Activated CD4-positive, alpha-beta memory T cell treated with anti-CD3 and anti-CD28 coated beads for 36 hours (primary cell): ENCODE measurements around the gene PKD2. TPM values are rescaled to one million over a fixed set of nuclear protein-coding genes. Genes with fewer than 3 reads are reported as not detected.
"Not testable (repeated sequence)": the region's sequence is repeated elsewhere in the genome, so short reads cannot be mapped to it uniquely, and the experiment has no call there.

Experiments
- CTCF ChIA-PET: fragments of 350-600 bp; sonication (Branson Sonifier 250); formaldehyde crosslinking; loops from one replicate; lab custom pipeline; 2021; ENCODE audit warnings: antibody characterized with exemption, inconsistent platforms; lab: Charles Lee
- POLR2A ChIA-PET: fragments of 350-600 bp; sonication (Branson Sonifier 250); formaldehyde crosslinking; loops from one replicate; lab custom pipeline; 2021; ENCODE audit warnings: antibody characterized with exemption; lab: Charles Lee
- DNase-seq: peaks from one replicate; pipeline ENCODE4 v3.0.0-alpha.2; 2020
- H3K27ac Mint-ChIP-seq: one replicate; pipeline ENCODE4 v1.8.0; 2021; ENCODE audit warnings: mixed read lengths
- H3K27me3 Mint-ChIP-seq: one replicate; pipeline ENCODE4 v1.8.0; 2021; ENCODE audit warnings: mixed read lengths
- H3K36me3 Mint-ChIP-seq: one replicate; pipeline ENCODE4 v1.8.0; 2021; ENCODE audit warnings: mixed read lengths
- H3K4me1 Mint-ChIP-seq: one replicate; pipeline ENCODE4 v1.8.0; 2021; ENCODE audit warnings: low read depth, mixed read lengths
- H3K4me3 Mint-ChIP-seq: one replicate; pipeline ENCODE4 v1.8.0; 2021; ENCODE audit warnings: mild to moderate bottlenecking, mixed read lengths
- H3K9me3 Mint-ChIP-seq: one replicate; pipeline ENCODE4 v1.8.0; 2021; ENCODE audit warnings: mixed read lengths
- intact Hi-C: fragments of 100-400 bp; cut with micrococcal nuclease; formaldehyde crosslinking; loops from one replicate; pipeline ENCODE4 v1.15.1; 2023
- total RNA-seq, 2 experiments: library from RNA; stranded (reverse); gene quantifications; one replicate each; pipeline ENCODE4 v1.2.3, GENCODE V29; 2021

PKD2 gene
- total RNA-seq, 2 experiments from 2014 or later, result 4.0 to 4.2 TPM

DNA sequence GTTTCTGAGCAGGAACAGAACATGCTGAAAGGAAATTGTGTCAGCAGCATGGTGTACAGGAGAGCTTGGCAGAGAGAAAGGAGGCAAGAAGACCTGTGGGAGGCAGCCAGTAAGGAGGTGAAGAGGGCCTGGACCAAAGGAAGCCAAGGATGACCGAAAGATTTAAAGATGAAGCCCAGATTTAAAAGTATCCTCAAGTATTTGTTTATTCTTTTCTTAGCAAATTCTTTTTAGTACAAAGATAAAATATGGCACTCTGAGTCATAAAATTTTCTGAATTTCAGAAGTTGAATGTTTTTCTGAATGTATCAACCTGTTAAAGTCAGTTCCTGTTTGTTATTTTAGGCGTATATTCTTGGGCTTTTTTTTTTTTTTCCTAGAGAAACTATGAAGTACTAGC, 3.5 kb downstream of the PKD2 start:
- no peak overlapping the region for H3K27ac Mint-ChIP-seq
- peaks cover 11% of the 10 kb centered on the region for H3K27me3 Mint-ChIP-seq
- H3K36me3 Mint-ChIP-seq, result peaks cover 4% of the 10 kb centered on the region
- ChIA-PET CTCF (interaction anchor here (1.2 kb wide), 1 partner anchor 22 kb away, joined by 3 read pairs; no protein-coding TSS in a partner anchor), POLR2A (no interaction called here)
- peaks cover 19% of the 10 kb centered on the region for H3K4me1 Mint-ChIP-seq
- no peak for DNase-seq
- H3K9me3 Mint-ChIP-seq, result no peaks in the 10 kb centered on the region
- intact Hi-C loops, result no loop called here
- no peak overlapping the region for H3K4me3 Mint-ChIP-seq

DNA sequence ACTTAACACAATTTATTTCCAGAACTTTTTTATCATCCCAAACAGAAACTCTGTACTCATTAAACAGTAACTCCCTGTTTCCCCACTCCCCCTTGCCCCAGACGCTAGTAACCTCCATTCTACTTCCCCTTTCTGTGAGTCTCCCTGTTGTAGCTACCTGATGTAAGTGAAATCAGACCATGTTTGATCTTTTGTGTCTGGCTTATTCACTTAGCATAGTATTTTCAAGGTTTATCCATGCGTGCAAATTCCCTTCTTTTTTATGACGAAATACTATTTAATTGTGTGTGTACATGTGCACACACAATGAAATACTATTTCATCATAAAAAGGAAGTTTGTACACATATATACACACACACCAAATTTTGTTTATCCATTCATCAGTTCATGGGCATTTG, 5.2 kb downstream of the PKD2 start:
- H3K4me3 Mint-ChIP-seq, result no peak overlapping the region
- intact Hi-C loops, result no loop called here
- CTCF ChIA-PET, result no interaction called here
- peaks cover 4% of the 10 kb centered on the region for H3K36me3 Mint-ChIP-seq
- peaks cover 19% of the 10 kb centered on the region for H3K4me1 Mint-ChIP-seq
- H3K27ac Mint-ChIP-seq, result no peak overlapping the region
- POLR2A ChIA-PET, result no interaction called here
- no peaks in the 10 kb centered on the region for H3K9me3 Mint-ChIP-seq
- H3K27me3 Mint-ChIP-seq, result peaks cover 4% of the 10 kb centered on the region
- no peak for DNase-seq

DNA sequence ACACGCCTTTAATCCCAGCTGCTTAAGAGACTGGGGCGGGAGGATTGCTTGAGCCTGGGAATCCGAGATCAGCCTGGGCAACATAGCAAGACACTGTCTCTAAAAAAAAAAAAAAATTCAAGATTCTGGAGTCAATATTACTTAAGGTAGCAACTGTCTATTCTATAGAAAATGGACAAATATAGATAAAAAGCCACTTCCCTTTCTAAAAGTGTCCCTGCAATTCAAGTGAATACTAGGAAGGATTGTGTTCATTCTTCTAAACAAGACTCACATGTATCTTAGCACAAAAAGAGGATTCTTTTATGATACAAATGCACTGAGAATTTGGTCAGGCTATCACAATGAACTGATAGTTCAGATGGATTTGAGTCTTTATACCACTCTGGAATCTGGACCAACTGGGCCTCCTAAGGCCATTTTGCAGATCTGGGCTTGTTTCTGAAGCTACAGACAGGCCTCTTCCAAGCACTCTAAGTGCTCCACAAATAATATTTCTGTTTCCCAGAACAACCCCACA, 7.0 kb downstream of the PKD2 start:
- POLR2A ChIA-PET, result no interaction called here

DNA sequence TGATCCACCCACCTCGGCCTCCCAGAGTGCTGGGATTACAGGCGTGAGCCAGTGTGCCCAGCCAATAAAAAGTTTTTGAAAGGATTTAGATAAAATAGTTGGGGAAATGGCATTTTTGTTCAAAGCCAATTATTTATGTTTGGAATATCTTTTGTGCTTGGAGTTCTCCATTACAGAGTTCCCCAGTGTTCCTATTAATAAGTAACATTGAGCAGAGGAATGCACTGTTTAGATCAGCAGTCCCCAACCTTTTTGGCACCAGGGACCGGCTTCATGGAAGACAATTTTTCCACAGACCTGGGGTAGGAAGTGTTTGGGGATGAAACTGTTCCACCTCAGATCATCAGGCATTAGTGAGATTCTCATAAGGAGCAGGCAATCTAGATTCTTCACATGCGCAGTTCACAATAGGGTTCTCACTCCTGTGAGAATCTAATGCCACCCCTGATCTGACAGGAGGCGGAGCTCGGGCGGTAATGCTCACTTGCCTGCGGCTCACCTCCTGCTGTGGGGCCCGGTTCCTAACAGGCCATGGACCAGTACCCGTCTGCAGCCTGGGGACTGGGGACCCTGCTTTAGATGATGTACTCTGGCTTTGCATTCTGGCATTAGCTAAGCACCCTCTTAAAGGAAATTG, 8.3 kb downstream of the PKD2 start:
- Mint-ChIP-seq H3K4me1 (peaks cover 4% of the 10 kb centered on the region), H3K27ac (no peak overlapping the region), H3K36me3 (no peaks in the 10 kb centered on the region), H3K27me3 (no peaks in the 10 kb centered on the region), H3K4me3 (no peak overlapping the region), H3K9me3 (no peaks in the 10 kb centered on the region)
- intact Hi-C loops, result no loop called here
- DNase-seq, result no peak
- ChIA-PET CTCF (no interaction called here), POLR2A (no interaction called here)

More for the DNA sequence above, 7.0 kb downstream of the PKD2 start:
- Mint-ChIP-seq H3K9me3 (no peaks in the 10 kb centered on the region), H3K27me3 (no peaks in the 10 kb centered on the region), H3K4me3 (no peak overlapping the region), H3K4me1 (peaks cover 10% of the 10 kb centered on the region), H3K27ac (no peak overlapping the region), H3K36me3 (no peaks in the 10 kb centered on the region)
- CTCF ChIA-PET, result interaction anchor here (0.6 kb wide), 1 partner anchor 23 kb away, joined by 4 read pairs; no protein-coding TSS in a partner anchor
- DNase-seq, result no peak
- intact Hi-C loops, result no loop called here

DNA sequence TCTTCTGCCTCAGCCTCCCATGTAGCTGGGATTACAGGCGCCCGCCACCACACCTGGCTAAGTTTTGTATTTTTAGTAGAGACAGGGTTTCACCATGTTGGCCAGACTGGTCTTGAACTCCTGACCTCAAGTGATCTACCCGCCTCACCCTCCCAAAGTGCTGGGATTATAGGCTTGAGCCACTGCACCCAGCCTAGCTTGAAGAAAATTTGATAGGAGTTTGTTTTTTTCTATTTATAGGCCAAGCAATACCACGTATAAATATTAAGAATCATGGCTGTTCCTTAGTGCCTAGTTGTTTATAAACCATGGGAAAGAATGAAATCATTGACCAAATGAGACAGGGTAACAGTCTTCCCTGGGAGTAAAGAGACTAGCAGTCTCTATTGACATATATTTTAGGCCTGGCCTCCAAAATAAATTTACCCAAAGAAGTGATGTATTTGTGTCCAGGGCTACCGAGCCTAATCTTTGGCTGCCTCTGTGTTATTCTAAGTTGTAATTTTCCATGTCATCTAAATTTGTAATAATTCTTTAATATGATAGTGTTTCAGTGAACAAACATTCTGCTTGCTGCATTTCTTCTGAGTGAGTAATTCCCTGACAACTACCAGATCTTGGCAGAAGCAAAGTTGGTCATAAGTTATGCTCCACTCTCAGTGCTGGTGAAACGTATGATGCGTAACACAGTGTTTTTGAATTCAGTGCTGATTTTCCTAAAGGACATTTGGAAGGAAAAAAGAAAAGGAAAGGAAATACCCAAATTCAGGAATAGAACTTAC, 10.3 kb downstream of the PKD2 start:
- H3K4me3 Mint-ChIP-seq, result no peak overlapping the region
- intact Hi-C loops, result no loop called here
- H3K4me1 Mint-ChIP-seq, result no peaks in the 10 kb centered on the region
- H3K27ac Mint-ChIP-seq, result no peak overlapping the region
- no peaks in the 10 kb centered on the region for H3K27me3 Mint-ChIP-seq
- H3K9me3 Mint-ChIP-seq, result no peaks in the 10 kb centered on the region
- ChIA-PET POLR2A (no interaction called here), CTCF (no interaction called here)
- no peak for DNase-seq
- H3K36me3 Mint-ChIP-seq, result peaks cover 2% of the 10 kb centered on the region

DNA sequence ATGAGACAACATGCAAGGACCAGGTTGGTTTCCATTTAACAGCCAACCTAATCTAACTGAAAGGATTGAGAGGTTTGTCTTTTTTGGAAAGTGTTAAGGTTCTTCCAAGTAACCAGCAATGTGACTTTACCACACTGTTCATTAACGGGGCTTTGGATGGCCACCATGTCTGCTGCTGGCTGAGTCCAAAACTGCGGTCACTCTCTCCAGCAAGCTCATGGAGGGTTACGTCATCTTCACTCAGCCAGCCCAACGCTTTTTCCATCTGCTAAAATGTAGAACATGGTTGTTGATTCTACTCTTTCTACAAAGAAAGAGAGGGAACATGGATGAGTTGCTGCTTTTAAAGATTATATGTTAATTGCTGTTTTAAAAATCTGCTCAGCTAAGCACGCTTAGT, 11.0 kb downstream of the PKD2 start:
- CTCF ChIA-PET, result no interaction called here
- POLR2A ChIA-PET, result no interaction called here
- DNase-seq, result no peak
- peaks cover 2% of the 10 kb centered on the region for H3K36me3 Mint-ChIP-seq
- no peaks in the 10 kb centered on the region for H3K9me3 Mint-ChIP-seq
- H3K27me3 Mint-ChIP-seq, result no peaks in the 10 kb centered on the region
- intact Hi-C loops, result no loop called here
- H3K4me3 Mint-ChIP-seq, result no peak overlapping the region
- no peaks in the 10 kb centered on the region for H3K4me1 Mint-ChIP-seq
- H3K27ac Mint-ChIP-seq, result no peak overlapping the region

DNA sequence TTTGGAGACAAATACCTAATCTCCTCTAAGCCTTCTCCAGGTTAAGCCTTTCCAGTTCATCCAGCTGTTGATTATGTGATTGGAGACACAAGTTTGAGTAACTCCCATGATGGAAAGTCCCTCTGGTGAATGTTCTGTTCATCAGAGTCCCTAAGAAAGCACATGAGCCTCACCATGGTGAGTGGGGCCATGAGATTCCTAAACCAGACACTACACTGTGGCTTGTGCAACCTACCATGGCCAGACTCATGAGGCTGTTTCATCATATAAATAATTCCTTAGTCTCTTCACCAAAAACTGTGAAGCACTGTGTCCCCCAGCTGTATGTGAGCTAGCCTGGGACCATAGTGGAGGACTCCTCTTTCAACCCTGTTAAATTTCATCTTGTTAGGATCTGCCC, 14.4 kb downstream of the PKD2 start:
- Mint-ChIP-seq H3K4me1 (no peaks in the 10 kb centered on the region), H3K9me3 (peaks cover 10% of the 10 kb centered on the region), H3K36me3 (peaks cover 11% of the 10 kb centered on the region), H3K27me3 (no peaks in the 10 kb centered on the region), H3K27ac (no peak overlapping the region), H3K4me3 (no peak overlapping the region)
- intact Hi-C loops, result no loop called here
- DNase-seq, result no peak
- CTCF ChIA-PET, result interaction anchor here (0.6 to 3.1 kb wide), 4 partner anchors 8 to 996 kb away, joined by 3 to 25 read pairs (median 4); no protein-coding TSS in a partner anchor
- POLR2A ChIA-PET, result no interaction called here

DNA sequence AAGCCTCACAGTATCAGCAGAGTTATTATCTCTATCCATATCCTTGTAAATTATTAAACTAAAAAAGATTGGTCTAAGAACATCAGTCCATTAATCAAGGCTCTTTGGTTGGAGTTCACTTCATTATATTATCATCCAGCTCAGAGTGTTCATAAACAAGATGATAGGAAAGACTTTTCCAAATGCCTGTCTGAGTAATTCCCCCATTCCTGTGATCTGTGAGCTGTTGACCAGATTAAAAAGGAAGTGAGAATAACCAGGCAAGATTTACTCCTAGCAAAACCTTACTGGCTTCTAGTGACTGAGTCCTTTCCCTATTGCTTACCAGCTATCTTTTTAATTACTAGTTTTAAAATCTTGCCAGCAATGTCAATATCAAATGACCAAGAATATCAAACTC, 14.9 kb downstream of the PKD2 start:
- intact Hi-C loops, result no loop called here
- POLR2A ChIA-PET, result no interaction called here
- Mint-ChIP-seq H3K4me3 (no peak overlapping the region), H3K27ac (no peak overlapping the region), H3K36me3 (peaks cover 14% of the 10 kb centered on the region), H3K4me1 (peaks cover under 1% of the 10 kb centered on the region), H3K9me3 (peaks cover 13% of the 10 kb centered on the region), H3K27me3 (no peaks in the 10 kb centered on the region)
- CTCF ChIA-PET, result interaction anchor here (0.6 to 3.1 kb wide), 4 partner anchors 9 to 996 kb away, joined by 3 to 25 read pairs (median 4); no protein-coding TSS in a partner anchor
- no peak for DNase-seq

DNA sequence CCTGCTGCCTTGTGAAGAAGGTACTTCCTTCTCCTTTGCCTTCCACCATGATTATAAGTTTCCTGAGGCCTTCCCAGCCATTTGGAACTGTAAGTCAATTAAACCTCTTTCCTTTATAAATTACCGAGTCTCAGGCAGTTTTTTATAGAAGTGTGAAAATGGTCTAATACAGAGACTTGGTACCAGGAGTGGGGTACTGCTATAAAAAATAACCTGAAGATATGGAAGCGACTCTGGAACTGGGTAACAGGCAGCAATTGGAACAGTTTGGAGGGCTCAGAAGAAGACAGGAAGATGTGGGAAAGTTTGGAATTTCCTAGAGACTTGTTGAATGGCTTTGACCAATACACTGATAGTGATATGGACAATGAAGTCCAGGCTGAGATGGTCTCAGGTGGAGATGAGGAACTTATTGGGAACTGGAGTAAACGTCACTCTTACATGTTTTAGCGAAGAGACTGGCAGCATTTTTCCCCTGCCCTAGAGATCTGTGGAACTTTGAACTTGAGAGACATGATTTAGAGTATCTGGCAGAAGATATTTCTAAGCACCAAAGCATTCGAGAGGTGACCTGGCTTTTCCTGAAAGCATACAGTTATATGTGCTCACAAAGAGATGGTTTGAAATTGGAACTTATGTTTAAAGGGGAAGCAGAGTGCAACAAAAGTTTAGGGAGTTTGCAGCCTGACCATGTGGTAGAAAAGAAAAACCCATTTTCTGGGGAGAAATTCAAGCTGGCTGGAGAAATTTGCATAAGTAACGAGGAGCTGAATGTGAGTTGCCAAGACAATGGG, 18.6 kb downstream of the PKD2 start:
- intact Hi-C loops, CTCF ChIA-PET, H3K27me3 Mint-ChIP-seq, DNase-seq, H3K4me3 Mint-ChIP-seq, POLR2A ChIA-PET, H3K27ac Mint-ChIP-seq: not testable (repeated sequence)
- peaks cover 22% of the 10 kb centered on the region for H3K36me3 Mint-ChIP-seq
- peaks cover 20% of the 10 kb centered on the region for H3K9me3 Mint-ChIP-seq
- peaks cover 15% of the 10 kb centered on the region for H3K4me1 Mint-ChIP-seq

DNA sequence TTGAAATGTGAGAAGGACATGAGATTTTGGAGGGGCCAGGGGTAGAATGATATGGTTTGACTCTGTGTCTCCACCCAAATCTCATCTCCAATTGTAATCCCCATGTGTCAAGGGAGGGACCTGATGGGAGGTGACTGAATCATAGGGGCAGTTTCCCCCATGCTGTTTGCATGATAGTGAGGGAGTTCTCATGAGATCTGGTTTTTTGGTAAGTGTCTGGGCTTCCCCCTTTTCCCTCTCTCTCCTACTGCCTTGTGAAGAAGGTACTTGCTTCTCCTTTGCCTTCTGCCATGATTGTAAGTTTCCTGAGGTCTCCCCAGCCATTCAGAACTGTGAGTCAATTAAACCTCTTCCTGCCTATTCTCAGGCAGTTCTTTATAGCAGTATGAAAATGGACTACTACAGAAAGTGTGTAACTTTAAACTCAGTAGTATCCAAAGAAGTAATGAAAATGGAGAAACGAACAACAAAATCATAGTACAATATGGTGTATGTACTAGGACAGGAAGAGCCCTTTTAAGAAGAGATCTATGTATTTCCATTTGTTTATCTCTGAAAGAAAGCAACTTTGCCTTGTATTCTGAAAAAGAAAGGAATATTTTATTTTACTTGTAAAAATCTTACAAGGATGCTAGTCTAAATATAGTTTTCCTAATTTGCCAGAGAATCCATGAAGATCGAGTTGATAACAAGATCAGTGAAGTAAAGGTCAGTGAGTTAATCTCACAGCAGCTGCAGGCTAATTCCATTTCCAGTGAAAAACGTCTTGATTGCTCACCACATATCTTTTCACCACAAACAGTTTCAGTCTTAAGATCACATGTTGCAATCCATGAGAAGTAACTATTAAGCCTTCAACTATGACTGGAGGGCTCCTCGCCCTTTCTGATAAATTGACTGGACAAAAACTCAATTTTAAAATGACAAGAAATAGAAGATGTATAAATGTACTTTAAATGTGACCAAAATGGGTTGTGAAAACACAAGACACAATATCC, 20.5 kb downstream of the PKD2 start:
- Mint-ChIP-seq H3K27ac (no peak overlapping the region), H3K4me1 (peaks cover 15% of the 10 kb centered on the region), H3K9me3 (peaks cover 20% of the 10 kb centered on the region), H3K36me3 (peaks cover 22% of the 10 kb centered on the region), H3K4me3 (no peak overlapping the region), H3K27me3 (no peaks in the 10 kb centered on the region)
- POLR2A ChIA-PET, result no interaction called here
- DNase-seq, result no peak
- intact Hi-C loops, result no loop called here
- CTCF ChIA-PET, result no interaction called here

DNA sequence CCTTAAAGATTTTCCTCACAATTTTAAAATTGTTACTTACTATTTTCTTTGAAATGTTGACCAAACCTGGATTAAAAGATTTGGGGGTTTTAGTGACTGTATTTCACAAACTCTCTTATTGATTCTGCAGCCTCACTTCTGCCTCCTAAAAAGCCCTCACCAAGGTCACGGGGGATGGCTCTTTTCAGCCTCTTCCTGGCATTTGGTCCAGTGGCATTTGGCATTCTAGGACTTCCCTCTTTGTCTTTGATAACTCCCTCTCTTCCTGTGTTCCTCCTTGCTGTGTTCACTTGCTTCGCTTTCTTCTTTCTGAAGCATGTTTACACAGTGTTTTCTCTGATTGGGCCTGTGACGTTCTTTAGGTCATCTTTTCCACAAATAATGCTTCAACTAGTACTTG, 21.5 kb downstream of the PKD2 start:
- H3K4me3 Mint-ChIP-seq, result no peak overlapping the region
- no peaks in the 10 kb centered on the region for H3K27me3 Mint-ChIP-seq
- peaks cover 20% of the 10 kb centered on the region for H3K9me3 Mint-ChIP-seq
- intact Hi-C loops, result no loop called here
- peaks cover 15% of the 10 kb centered on the region for H3K4me1 Mint-ChIP-seq
- H3K27ac Mint-ChIP-seq, result no peak overlapping the region
- DNase-seq, result no peak
- peaks cover 22% of the 10 kb centered on the region for H3K36me3 Mint-ChIP-seq
- CTCF ChIA-PET, result interaction anchor here (0.6 kb wide), 1 partner anchor 195 kb away, joined by 4 read pairs; no protein-coding TSS in a partner anchor
- POLR2A ChIA-PET, result no interaction called here
